GM12801 (cell line): Measurements from ENCODE around the gene UNC13B.

Source experiments
- TF ChIP-seq, protein P1 (sequence below): IDR thresholded peaks from one replicate; pipeline ENCODE4 v1.5.1; 2011; ENCODE audit warnings: control low read depth; ENCODE audit not compliant: insufficient read length; ENCODE audit errors: extremely low read depth

UNC13B gene

DNA sequence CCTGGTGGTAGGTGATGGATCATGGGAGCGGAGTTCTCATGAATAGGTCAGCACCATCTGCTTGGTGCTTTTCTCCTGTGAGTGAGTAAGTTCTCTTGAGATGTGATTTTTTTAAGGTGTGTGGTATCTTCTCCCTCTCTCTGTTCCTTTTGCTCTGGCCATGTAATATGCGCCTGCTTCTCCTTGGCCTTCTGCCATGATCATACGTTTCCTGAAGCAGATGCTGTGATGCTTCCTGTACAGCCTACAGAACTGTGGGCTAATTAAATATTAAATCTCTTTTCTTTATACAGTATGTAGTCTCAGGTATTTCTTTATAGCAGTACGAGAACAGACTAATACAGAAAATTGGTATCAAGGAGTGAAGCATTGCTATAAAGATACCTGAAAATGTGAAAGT lies 36.4 kb downstream of the UNC13B start:
- TF ChIP-seq, protein P1, sequence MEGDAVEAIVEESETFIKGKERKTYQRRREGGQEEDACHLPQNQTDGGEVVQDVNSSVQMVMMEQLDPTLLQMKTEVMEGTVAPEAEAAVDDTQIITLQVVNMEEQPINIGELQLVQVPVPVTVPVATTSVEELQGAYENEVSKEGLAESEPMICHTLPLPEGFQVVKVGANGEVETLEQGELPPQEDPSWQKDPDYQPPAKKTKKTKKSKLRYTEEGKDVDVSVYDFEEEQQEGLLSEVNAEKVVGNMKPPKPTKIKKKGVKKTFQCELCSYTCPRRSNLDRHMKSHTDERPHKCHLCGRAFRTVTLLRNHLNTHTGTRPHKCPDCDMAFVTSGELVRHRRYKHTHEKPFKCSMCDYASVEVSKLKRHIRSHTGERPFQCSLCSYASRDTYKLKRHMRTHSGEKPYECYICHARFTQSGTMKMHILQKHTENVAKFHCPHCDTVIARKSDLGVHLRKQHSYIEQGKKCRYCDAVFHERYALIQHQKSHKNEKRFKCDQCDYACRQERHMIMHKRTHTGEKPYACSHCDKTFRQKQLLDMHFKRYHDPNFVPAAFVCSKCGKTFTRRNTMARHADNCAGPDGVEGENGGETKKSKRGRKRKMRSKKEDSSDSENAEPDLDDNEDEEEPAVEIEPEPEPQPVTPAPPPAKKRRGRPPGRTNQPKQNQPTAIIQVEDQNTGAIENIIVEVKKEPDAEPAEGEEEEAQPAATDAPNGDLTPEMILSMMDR: no peak

DNA sequence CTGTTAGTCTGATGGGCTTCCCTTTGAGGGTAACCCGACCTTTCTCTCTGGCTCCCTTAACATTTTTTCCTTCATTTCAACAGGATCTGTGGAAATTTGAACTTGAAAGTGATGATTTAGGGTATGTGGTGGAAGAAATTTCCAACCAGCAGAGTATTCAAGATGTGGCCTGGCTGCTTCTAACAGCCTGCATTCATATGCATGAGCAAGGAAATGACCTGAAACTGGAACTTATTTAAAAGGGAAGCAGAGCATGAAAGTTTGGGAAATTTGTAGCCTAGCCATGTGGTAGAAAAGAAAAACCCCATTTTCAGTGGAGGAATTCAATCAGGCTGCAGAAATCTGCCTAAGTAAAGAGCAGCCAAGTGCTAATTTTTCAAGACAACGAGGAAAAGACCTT lies 41.7 kb downstream of the UNC13B start:
- TF ChIP-seq, protein P1: no peak

DNA sequence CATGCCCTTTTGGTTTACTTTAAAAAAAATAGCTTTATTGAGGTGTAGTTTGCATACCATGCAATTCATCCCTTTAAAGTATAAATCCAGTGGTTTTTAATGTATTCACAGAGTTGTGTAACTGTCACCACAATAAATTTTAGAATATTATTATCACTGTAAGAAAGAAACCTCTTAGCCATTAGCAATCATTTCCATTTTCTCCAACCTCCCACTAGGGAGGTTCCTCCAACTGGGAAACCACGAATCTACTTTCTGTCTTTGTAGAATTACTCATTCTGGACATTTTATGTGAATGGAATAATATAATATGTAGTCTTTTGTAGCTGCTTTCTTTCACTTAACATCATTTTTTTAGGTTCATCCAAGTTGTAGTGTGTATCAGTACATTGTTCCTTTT lies 43.5 kb downstream of the UNC13B start:
- TF ChIP-seq, protein P1: no peak

DNA sequence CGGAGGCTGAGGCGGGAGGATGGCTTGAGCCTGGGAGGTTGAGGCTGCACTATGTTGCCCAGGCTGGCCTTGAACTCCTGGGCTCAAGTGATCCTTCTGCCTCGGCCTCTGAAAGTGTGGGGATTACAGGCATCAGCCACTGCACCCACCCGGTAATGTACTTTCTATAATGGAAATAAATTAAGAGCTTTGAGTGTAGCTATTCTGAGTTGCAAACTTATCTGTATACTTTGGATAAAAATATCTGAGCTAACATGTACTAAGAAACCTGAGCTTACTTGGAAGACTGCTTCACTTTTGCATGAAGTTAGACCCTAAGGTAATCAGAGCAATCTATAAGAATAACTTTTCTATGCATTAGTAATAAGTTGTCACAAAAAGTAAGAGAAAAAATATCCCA lies 50.0 kb downstream of the UNC13B start:
- TF ChIP-seq, protein P1: no peak

DNA sequence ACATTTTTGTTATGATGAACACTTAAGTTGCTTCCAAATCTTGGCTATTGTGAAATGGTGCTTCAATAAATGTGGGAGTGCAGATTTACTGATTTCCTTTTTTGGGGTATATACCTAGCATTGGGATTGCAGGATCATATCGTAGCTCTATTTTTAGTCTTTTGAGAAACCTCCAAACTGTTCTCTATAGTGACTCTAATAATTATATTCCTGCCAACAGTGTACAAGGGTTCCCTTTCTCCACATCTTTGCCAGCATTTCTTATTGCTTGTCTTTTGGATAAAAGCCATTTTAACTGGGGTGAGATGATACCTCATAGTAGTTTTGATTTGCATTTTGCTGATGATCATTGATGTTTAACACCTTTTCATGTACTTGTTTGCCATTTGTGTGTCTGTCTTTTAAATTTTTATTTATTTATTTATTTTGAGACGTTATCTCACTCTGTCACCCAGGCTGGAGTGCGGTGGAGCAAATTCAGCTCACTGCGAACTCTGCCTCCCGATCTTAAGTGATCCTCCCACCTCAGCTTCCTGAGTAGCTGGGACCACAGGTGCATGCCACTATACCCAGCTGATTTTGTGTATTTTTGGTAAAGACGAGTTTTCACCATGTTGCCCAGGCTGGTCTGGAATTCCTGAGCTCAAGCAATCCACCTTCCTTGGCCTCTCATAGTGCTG lies 59.0 kb downstream of the UNC13B start:
- TF ChIP-seq, protein P1: no peak

DNA sequence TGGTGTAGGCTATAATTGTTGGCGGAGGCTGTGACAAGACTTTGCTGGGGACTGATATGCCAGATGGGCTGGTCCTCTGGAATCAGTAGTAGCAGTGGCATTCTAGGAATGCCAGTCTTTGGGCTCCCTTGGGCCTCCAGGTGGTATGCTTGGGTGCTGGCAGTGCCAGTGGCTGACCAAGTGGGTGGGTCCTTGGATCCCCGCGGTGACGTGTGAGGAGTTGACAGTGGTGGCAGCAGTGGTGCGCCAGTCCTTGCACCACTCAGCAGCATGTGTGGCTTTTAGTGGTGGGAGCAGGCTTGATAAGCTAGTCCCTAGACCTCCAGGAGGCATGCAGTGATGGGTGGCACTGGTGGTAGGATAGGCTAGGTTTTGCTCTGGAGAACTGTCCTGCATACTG lies 63.9 kb downstream of the UNC13B start:
- TF ChIP-seq, protein P1: no peak

DNA sequence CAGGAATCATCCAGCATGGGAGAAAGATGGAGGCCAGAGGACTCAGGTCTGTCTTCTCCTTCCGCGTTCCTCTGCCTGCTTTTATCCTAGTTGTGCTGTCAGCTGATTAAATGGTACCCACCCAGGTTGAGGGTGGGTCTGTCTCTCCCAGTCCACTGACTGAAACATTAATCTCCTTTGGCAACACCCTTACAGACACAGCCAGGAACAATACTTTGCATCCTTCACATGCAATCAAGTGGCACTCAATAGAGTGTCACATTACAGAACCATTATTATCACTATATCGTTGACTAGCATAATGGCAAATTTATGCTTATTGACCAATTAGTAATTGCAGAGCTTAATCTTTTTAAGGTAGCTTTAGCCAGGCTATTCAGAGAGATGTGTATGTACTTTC lies 64.8 kb downstream of the UNC13B start:
- TF ChIP-seq, protein P1: no peak
